Retina (tissue), 1 donor: ENCODE measurements around the gene BCL7C.
"Not testable (repeated sequence)": the region's sequence is repeated elsewhere in the genome, so short reads cannot be mapped to it uniquely, and the experiment has no call there.

ENCODE experiments used
- DNase-seq: peaks from one replicate; pipeline ENCODE4 v3.0.0-alpha.2; 2016

The BCL7C gene

GRCh38 chr16:30894540-30895368 is 877 bp upstream of the BCL7C start:
- no peak for DNase-seq

GRCh38 chr16:30893417-30893743 is 497 bp downstream of the BCL7C start:
- no peak for DNase-seq

- DNase-seq, result no peak
Measured at GRCh38 chr16:30892670-30893416, 1.0 kb downstream of the BCL7C start.

- not testable (repeated sequence) for DNase-seq
Measured at GRCh38 chr16:30891043-30891823, 2.6 kb downstream of the BCL7C start.

GRCh38 chr16:30889721-30890120 is 4.2 kb downstream of the BCL7C start:
- no peak for DNase-seq

- no peak for DNase-seq
Measured at GRCh38 chr16:30888856-30889499, 4.9 kb downstream of the BCL7C start.

GRCh38 chr16:30887927-30888326 is 6.0 kb downstream of the BCL7C start:
- DNase-seq, result no peak

GRCh38 chr16:30886145-30886544 is 7.7 kb downstream of the BCL7C start:
- DNase-seq, result no peak

GRCh38 chr16:30885196-30885595 is 8.7 kb downstream of the BCL7C start:
- no peak for DNase-seq

GRCh38 chr16:30884760-30885159 is 9.1 kb downstream of the BCL7C start:
- DNase-seq, result no peak

GRCh38 chr16:30882429-30883310 is 11.2 kb downstream of the BCL7C start:
- DNase-seq, result no peak

GRCh38 chr16:30876867-30877266 is 17.0 kb downstream of the BCL7C start:
- DNase-seq, result peak; percentile 34

- DNase-seq, result peak; percentile 80
Measured at GRCh38 chr16:30875871-30876801, 17.7 kb downstream of the BCL7C start.

GRCh38 chr16:30874821-30875717 is 18.8 kb downstream of the BCL7C start:
- DNase-seq, result peak; percentile 98

- DNase-seq, result no peak
Measured at GRCh38 chr16:30874244-30874820, 19.5 kb downstream of the BCL7C start.

- DNase-seq, result no peak
Measured at GRCh38 chr16:30870904-30871303, 23.0 kb downstream of the BCL7C start.

- DNase-seq, result no peak
Measured at GRCh38 chr16:30867747-30868146, 26.1 kb downstream of the BCL7C start.

- no peak for DNase-seq
Measured at GRCh38 chr16:30866031-30866430, 27.8 kb downstream of the BCL7C start.

- not testable (repeated sequence) for DNase-seq
Measured at GRCh38 chr16:30863178-30863577, 30.7 kb downstream of the BCL7C start.
